Astrocyte (in vitro differentiated cells and primary cell): ENCODE measurements around the gene KLK12. TPM values are rescaled to one million over a fixed set of nuclear protein-coding genes. Genes with fewer than 3 reads are reported as not detected.

Experiments used
- DNase-seq: peaks from one replicate; pipeline ENCODE4 v3.0.0-alpha.2; 2010; ENCODE audit warnings: low read depth
- FAIRE-seq: peaks from 2 replicates; lab custom pipeline; 2011; peaks lifted over from hg19 to GRCh38; lab: Jason Lieb, UNC
- H2AFZ ChIP-seq: 2 replicates; pipeline ENCODE4 v1.6.0; 2012; ENCODE audit warnings: low read depth, low read length, inconsistent platforms
- H3K27ac ChIP-seq: 2 replicates; pipeline ENCODE4 v1.5.1; 2011; ENCODE audit warnings: low read depth, low read length, inconsistent platforms
- H3K27me3 ChIP-seq: 2 replicates; pipeline ENCODE4 v1.6.0; 2011; ENCODE audit warnings: low read length, inconsistent platforms; ENCODE audit not compliant: insufficient read depth
- H3K36me3 ChIP-seq: 2 replicates; pipeline ENCODE4 v1.5.1; 2011; ENCODE audit warnings: low read length, inconsistent platforms; ENCODE audit not compliant: insufficient read depth
- H3K4me1 ChIP-seq: 2 replicates; pipeline ENCODE4 v1.5.1; 2011; ENCODE audit warnings: low read length, inconsistent platforms; ENCODE audit not compliant: insufficient read depth
- H3K4me2 ChIP-seq: 2 replicates; pipeline ENCODE4 v1.6.0; 2012; ENCODE audit warnings: low read length, inconsistent platforms
- H3K4me3 ChIP-seq: 2 replicates; pipeline ENCODE4 v1.5.1; 2011; ENCODE audit warnings: low read depth, mild to moderate bottlenecking, low read length, inconsistent platforms; ENCODE audit not compliant: insufficient read depth
- H3K79me2 ChIP-seq: 2 replicates; pipeline ENCODE4 v1.6.0; 2012; ENCODE audit warnings: mild to moderate bottlenecking, low read length, inconsistent platforms; ENCODE audit not compliant: insufficient read depth
- H3K9ac ChIP-seq: 2 replicates; pipeline ENCODE4 v1.6.0; 2012; ENCODE audit warnings: mild to moderate bottlenecking, low read length, inconsistent platforms
- H3K9me3 ChIP-seq: 2 replicates; pipeline ENCODE4 v1.5.1; 2012; ENCODE audit warnings: low read depth, mild to moderate bottlenecking, low read length, inconsistent platforms; ENCODE audit not compliant: insufficient read depth
- H4K20me1 ChIP-seq: 2 replicates; pipeline ENCODE4 v1.6.0; 2012; ENCODE audit warnings: low read length, inconsistent platforms; ENCODE audit not compliant: insufficient read depth
- H3K27ac Mint-ChIP-seq: one replicate; pipeline ENCODE4 v1.8.0; 2021; ENCODE audit warnings: mild to moderate bottlenecking, mixed read lengths; ENCODE audit not compliant: unreplicated experiment
- H3K27me3 Mint-ChIP-seq: one replicate; pipeline ENCODE4 v1.8.0; 2021; ENCODE audit warnings: low read depth, mixed read lengths; ENCODE audit not compliant: unreplicated experiment
- H3K36me3 Mint-ChIP-seq: one replicate; pipeline ENCODE4 v1.8.0; 2021; ENCODE audit warnings: low read depth, mixed read lengths; ENCODE audit not compliant: unreplicated experiment
- H3K4me1 Mint-ChIP-seq: one replicate; pipeline ENCODE4 v1.8.0; 2021; ENCODE audit warnings: low read depth, mixed read lengths; ENCODE audit not compliant: unreplicated experiment
- H3K4me3 Mint-ChIP-seq: one replicate; pipeline ENCODE4 v1.8.0; 2021; ENCODE audit warnings: mild to moderate bottlenecking, moderate library complexity, mixed read lengths; ENCODE audit not compliant: unreplicated experiment
- H3K9me3 Mint-ChIP-seq: one replicate; pipeline ENCODE4 v1.8.0; 2021; ENCODE audit warnings: mild to moderate bottlenecking, mixed read lengths; ENCODE audit not compliant: unreplicated experiment
- EZH2 ChIP-seq: IDR thresholded peaks from 2 replicates; pipeline ENCODE4 v1.6.1; 2012; ENCODE audit warnings: mild to moderate bottlenecking, low read length, inconsistent platforms; ENCODE audit not compliant: insufficient read depth
- total RNA-seq: library from RNA; stranded (reverse); gene quantifications from 2 replicates; pipeline ENCODE4 v1.2.1, GENCODE V29; 2021
- TF ChIP-seq, protein P1 (sequence below): IDR thresholded peaks from 2 replicates; pipeline ENCODE4 v1.5.1; 2011; ENCODE audit warnings: low read depth, mild to moderate bottlenecking, inconsistent platforms, low read length, moderate library complexity; ENCODE audit not compliant: insufficient read depth

Gene KLK12
- total RNA-seq, 1 donor from 2014 or later, result not detected

DNA sequence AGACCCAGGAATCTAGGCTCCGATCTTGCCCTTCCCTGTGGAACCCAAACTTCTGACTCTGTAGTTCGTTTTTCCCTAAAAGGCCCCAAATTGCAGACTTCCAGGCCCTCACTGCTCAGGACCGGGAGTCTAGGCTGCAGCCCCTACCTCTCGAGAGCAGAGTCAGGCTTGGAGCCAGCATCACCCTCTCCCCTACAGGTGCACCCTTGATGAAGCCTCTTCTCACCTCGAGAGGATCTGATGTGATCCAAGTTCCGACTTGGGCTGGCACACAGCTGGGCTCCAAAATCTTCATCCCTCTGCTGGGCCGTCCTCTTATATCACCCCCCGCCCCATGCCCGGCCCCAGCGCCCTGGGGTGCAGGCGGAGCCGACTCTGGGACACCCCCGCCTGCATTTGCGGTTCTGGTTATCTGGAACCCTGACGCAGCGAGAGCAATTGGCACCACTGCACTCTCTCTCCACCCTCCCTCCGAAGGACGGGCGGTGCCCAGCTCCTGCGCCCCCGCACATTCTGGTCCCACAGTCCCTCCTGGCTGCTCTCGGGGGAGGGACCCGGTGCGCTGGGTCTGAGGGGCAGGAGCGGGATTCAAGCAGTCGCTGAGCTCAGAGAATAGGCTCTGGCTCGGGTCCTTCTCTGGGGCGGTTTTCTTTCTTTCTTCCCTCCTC is 51.0 kb downstream of the KLK12 start, which contains the start of gene KLK7:
TSS of gene KLK7 (minus strand) at position 293 of the 668 bp plus-strand sequence. CDS start 1,518 bp downstream, outside the sequence.
- Histone ChIP-seq H3K4me2 (no peak within 1 kb of the TSS), H3K4me1 (no peaks in the 10 kb centered on the region), H2AFZ (no peak within 1 kb of the TSS), H3K9me3 (no peaks in the 10 kb centered on the region), H4K20me1 (no peaks in the 10 kb centered on the region), H3K27me3 (no peaks in the 10 kb centered on the region), H3K79me2 (no peaks in the 10 kb centered on the region), H3K9ac (no peak within 1 kb of the TSS), H3K27ac (no peak within 1 kb of the TSS), H3K36me3 (no peaks in the 10 kb centered on the region), H3K4me3 (no peak within 1 kb of the TSS)
- H3K9me3 Mint-ChIP-seq, result no peaks in the 10 kb centered on the region
- no peaks in the 10 kb centered on the region for H3K4me1 Mint-ChIP-seq
- no peak for FAIRE-seq
- TF ChIP-seq EZH2, result no peak
- no peaks in the 10 kb centered on the region for H3K36me3 Mint-ChIP-seq
- peaks cover 37% of the 10 kb centered on the region for H3K27me3 Mint-ChIP-seq
- no peak within 1 kb of the TSS for H3K27ac Mint-ChIP-seq
- DNase-seq, result no peak
- no peak within 1 kb of the TSS for H3K4me3 Mint-ChIP-seq

DNA sequence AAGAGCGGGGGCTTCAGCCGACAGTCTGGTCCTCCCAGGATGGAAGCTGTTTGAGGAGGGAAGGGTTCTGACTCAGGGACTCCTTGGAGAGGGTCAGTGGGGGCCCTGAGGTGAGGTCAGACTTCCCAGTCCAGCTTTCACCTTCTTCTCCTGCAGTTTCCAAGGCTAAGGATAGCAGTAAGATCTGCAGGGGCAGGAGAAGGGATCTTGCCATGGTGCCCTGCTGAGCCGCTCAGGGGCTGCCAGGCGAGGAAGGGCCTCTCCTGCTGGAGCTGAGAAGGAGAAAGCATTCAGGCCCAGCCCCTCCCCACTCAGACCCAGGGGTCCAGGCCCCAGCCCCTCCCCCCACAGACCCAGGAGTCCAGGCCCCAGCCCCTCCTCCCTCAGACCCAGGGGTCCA is 52.6 kb downstream of the KLK12 start:
- no peaks in the 10 kb centered on the region for H3K36me3 Mint-ChIP-seq
- no peaks in the 10 kb centered on the region for H3K27me3 ChIP-seq
- no peak for FAIRE-seq
- H2AFZ ChIP-seq, result no peak overlapping the region
- no peak for TF ChIP-seq EZH2
- TF ChIP-seq, protein P1, sequence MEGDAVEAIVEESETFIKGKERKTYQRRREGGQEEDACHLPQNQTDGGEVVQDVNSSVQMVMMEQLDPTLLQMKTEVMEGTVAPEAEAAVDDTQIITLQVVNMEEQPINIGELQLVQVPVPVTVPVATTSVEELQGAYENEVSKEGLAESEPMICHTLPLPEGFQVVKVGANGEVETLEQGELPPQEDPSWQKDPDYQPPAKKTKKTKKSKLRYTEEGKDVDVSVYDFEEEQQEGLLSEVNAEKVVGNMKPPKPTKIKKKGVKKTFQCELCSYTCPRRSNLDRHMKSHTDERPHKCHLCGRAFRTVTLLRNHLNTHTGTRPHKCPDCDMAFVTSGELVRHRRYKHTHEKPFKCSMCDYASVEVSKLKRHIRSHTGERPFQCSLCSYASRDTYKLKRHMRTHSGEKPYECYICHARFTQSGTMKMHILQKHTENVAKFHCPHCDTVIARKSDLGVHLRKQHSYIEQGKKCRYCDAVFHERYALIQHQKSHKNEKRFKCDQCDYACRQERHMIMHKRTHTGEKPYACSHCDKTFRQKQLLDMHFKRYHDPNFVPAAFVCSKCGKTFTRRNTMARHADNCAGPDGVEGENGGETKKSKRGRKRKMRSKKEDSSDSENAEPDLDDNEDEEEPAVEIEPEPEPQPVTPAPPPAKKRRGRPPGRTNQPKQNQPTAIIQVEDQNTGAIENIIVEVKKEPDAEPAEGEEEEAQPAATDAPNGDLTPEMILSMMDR, result no peak
- no peak overlapping the region for H3K27ac Mint-ChIP-seq
- H3K4me1 ChIP-seq, result no peaks in the 10 kb centered on the region
- H3K4me3 Mint-ChIP-seq, result no peak overlapping the region
- DNase-seq, result no peak
- H3K27ac ChIP-seq, result no peak overlapping the region
- H3K9me3 Mint-ChIP-seq, result no peaks in the 10 kb centered on the region
- peaks cover 34% of the 10 kb centered on the region for H3K27me3 Mint-ChIP-seq
- H3K36me3 ChIP-seq, result no peaks in the 10 kb centered on the region
- no peaks in the 10 kb centered on the region for H4K20me1 ChIP-seq
- no peaks in the 10 kb centered on the region for H3K9me3 ChIP-seq
- H3K4me1 Mint-ChIP-seq, result no peaks in the 10 kb centered on the region
- H3K4me2 ChIP-seq, result no peak overlapping the region
- no peak overlapping the region for H3K9ac ChIP-seq
- no peaks in the 10 kb centered on the region for H3K79me2 ChIP-seq
- no peak overlapping the region for H3K4me3 ChIP-seq

DNA sequence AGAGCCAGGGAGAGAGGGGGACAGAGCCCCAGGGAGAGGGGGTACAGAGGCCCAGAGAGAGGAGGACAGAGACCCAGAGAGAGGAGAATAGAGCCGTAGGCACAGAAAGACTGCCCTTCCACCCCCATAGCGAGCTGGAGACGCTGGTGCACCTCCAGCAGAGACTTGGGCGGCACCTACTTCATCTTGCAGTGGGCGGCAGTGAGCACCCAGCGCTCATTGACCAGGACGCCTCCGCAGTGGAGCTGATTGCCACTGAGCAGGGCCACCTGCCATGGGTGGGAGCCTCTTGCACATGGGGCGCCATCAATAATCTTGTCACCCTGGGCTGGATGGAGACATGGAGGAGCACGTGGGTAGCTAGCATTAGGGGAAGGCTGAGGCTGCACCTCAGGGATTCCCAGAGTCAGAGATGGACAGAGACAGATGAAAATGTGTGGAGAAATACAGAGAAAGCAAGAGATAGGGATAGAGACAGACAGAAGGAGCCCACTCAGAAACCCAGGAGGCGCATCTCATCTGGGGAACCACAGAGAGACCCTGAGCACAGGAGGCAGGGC is 53.1 kb downstream of the KLK12 start:
- Mint-ChIP-seq H3K27me3 (peaks cover 34% of the 10 kb centered on the region), H3K4me3 (no peak overlapping the region), H3K9me3 (no peaks in the 10 kb centered on the region), H3K27ac (no peak overlapping the region), H3K4me1 (no peaks in the 10 kb centered on the region), H3K36me3 (no peaks in the 10 kb centered on the region)
- Histone ChIP-seq H3K9ac (no peak overlapping the region), H3K27ac (no peak overlapping the region), H3K27me3 (no peaks in the 10 kb centered on the region), H3K4me2 (no peak overlapping the region), H4K20me1 (no peaks in the 10 kb centered on the region), H2AFZ (no peak overlapping the region), H3K79me2 (no peaks in the 10 kb centered on the region), H3K4me3 (no peak overlapping the region), H3K9me3 (no peaks in the 10 kb centered on the region), H3K36me3 (no peaks in the 10 kb centered on the region), H3K4me1 (no peaks in the 10 kb centered on the region)
- FAIRE-seq, result no peak
- no peak for DNase-seq
- TF ChIP-seq, protein P1, result no peak
- TF ChIP-seq EZH2, result no peak
